Measurements from ENCODE around the gene TARP.

TARP gene

DNA sequence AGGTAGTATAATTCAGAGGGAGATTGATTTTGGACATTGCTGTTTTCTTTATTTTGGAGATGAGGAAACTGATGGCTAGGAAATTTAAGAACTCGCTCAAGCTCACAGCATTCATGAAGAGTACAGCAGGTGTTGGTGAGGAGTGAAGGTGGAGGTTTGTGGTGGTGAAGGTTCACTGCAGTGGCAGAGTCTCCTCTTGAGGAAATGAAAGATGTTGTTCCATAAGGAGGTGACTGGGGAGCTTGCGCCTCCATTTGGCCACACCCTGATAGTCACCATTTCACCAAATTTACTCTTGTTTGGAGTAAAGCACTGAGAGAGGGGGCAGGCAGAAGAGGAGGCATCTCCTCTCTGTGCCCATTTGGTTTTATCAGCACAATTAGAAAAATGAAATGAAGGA lies 46.4 kb upstream of the TARP start:
- TF ChIP-seq CTCF (IDR thresholded peaks at IDR 0.05; ENCODE audit: borderline replicate concordance, control extremely low read depth, extremely low read depth, insufficient read depth, missing control alignments): no peak
- in situ Hi-C loops (cut with MboI; ENCODE audit: low sequenced_read_pairs, unreplicated experiment): loop anchor here (10.0 kb wide), 2 partner anchors 95 to 215 kb away; no protein-coding TSS in a partner anchor
- no peak for DNase-seq (ENCODE audit: low spot score)

- in situ Hi-C loops (cut with MboI; ENCODE audit: low sequenced_read_pairs, unreplicated experiment): loop anchor here (10.0 kb wide), 2 partner anchors 94 to 214 kb away; no protein-coding TSS in a partner anchor
- peak; percentile 81 for TF ChIP-seq CTCF (IDR thresholded peaks at IDR 0.05; ENCODE audit: borderline replicate concordance, control extremely low read depth, extremely low read depth, insufficient read depth, missing control alignments)
- DNase-seq (ENCODE audit: low spot score): peak; percentile 67
Observed at GRCh38 chr7:38318803-38319416, 45.5 kb upstream of the TARP start.

DNA sequence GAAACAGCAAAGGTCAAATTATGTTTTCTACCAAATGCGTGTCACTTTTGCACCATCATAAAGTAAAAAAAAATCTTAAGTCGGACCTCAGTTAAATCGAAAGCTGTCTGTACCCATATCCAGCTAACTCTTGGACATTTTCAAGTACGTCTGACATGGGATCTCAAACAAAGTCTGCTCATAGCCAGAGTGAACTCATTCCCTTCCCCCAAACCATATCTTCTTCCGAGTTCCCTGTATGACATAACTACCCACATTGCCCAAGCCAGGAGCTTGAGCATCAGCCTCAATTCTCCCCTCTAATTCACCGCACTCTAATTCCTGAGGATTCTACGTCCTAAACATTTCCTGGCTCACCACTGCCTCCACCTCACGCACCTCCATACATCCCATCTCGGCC lies 44.8 kb upstream of the TARP start:
- in situ Hi-C loops (cut with MboI; ENCODE audit: low sequenced_read_pairs, unreplicated experiment): loop anchor here (10.0 kb wide), 2 partner anchors 93 to 213 kb away; no protein-coding TSS in a partner anchor
- DNase-seq (ENCODE audit: low spot score): no peak
- no peak for TF ChIP-seq CTCF (IDR thresholded peaks at IDR 0.05; ENCODE audit: borderline replicate concordance, control extremely low read depth, extremely low read depth, insufficient read depth, missing control alignments)

DNA sequence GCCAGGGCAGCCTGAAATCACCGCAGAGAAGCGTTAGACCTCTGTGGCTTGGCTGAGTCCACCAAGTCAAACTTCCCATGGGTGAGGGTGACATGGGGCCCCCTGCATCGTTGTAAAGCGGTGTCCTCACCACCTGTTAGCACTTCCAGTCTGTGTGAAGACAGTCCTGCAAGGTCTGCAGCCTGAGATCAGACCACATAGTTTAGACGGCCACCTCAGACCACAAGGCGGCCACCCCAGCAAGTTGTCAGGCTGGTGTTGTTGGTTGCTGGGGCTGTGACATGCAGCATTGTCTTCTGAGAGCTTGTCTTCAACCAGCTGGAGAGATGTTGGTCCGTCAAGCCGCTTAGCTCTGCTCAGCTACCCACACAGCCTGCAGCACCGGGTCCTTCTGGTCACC lies 44.1 kb upstream of the TARP start:
- no peak for TF ChIP-seq CTCF (IDR thresholded peaks at IDR 0.05; ENCODE audit: borderline replicate concordance, control extremely low read depth, extremely low read depth, insufficient read depth, missing control alignments)
- in situ Hi-C loops (cut with MboI; ENCODE audit: low sequenced_read_pairs, unreplicated experiment): loop anchor here (10.0 kb wide), 2 partner anchors 93 to 213 kb away; no protein-coding TSS in a partner anchor

GRCh38 chr7:38316733-38317360 lies 43.4 kb upstream of the TARP start:
- DNase-seq (ENCODE audit: low spot score): no peak
- TF ChIP-seq CTCF (IDR thresholded peaks at IDR 0.05; ENCODE audit: borderline replicate concordance, control extremely low read depth, extremely low read depth, insufficient read depth, missing control alignments): no peak
- in situ Hi-C loops (cut with MboI; ENCODE audit: low sequenced_read_pairs, unreplicated experiment): loop anchor here (10.0 kb wide), 2 partner anchors 92 to 212 kb away; no protein-coding TSS in a partner anchor

More for the DNA sequence above, 44.1 kb upstream of the TARP start:
- DNase-seq (ENCODE audit: low spot score): no peak

- in situ Hi-C loops (cut with MboI; ENCODE audit: low sequenced_read_pairs, unreplicated experiment): loop anchor here (10.0 kb wide), 2 partner anchors 91 to 211 kb away; no protein-coding TSS in a partner anchor
- DNase-seq (ENCODE audit: low spot score): no peak
- no peak for TF ChIP-seq CTCF (IDR thresholded peaks at IDR 0.05; ENCODE audit: borderline replicate concordance, control extremely low read depth, extremely low read depth, insufficient read depth, missing control alignments)
Observed at GRCh38 chr7:38315410-38315809, 42.0 kb upstream of the TARP start.

Measured in GM13976 (cell line).